Measurements from ENCODE around the gene C19orf73. TPM values are rescaled to one million over a fixed set of nuclear protein-coding genes. Genes with fewer than 3 reads are reported as not detected.

Gene C19orf73
- total and polyA plus RNA-seq, 9 of the 15 experiments (the other 6 are each of a cell fraction or from before 2014, with no cell fraction given) = 0.08 to 7.4 (median 1.4) TPM

GRCh38 chr19:49145573-49146407 lies 26.8 kb upstream of the C19orf73 start (continued):
- TF ChIP-seq, protein P1, sequence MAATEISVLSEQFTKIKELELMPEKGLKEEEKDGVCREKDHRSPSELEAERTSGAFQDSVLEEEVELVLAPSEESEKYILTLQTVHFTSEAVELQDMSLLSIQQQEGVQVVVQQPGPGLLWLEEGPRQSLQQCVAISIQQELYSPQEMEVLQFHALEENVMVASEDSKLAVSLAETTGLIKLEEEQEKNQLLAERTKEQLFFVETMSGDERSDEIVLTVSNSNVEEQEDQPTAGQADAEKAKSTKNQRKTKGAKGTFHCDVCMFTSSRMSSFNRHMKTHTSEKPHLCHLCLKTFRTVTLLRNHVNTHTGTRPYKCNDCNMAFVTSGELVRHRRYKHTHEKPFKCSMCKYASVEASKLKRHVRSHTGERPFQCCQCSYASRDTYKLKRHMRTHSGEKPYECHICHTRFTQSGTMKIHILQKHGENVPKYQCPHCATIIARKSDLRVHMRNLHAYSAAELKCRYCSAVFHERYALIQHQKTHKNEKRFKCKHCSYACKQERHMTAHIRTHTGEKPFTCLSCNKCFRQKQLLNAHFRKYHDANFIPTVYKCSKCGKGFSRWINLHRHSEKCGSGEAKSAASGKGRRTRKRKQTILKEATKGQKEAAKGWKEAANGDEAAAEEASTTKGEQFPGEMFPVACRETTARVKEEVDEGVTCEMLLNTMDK (IDR thresholded peaks at IDR 0.05; ENCODE audit: borderline replicate concordance, insufficient read depth, low read depth, low read length, poor library complexity, severe bottlenecking) = peak; percentile 79
- TF ChIP-seq BRD4 (IDR thresholded peaks at IDR 0.05) (no peak), MEF2D (tag; conservative IDR thresholded peaks at IDR 0.05; ENCODE audit: low read depth) (0 out of 2 replicates have a peak, but pooled peaks have one; percentile 16), NR1H2 (CRISPR knock-in tag; IDR thresholded peaks at IDR 0.05) (no peak), KDM1A (IDR thresholded peaks at IDR 0.05) (peak in 1 of 2 experiments; percentile 28; a peak in 1 of 4 replicates), SNIP1 (IDR thresholded peaks at IDR 0.05; ENCODE audit: low read depth) (no peak), PRPF4 (IDR thresholded peaks at IDR 0.05; ENCODE audit: insufficient read depth, low read depth, low read length, poor library complexity, severe bottlenecking) (no peak), HNRNPL (IDR thresholded peaks at IDR 0.05; ENCODE audit: low read depth, low read length) (no peak), RBBP5 (IDR thresholded peaks at IDR 0.05; ENCODE audit: borderline replicate concordance, insufficient read depth, low read length, poor library complexity, severe bottlenecking) (peak; percentile 6), SIN3A (IDR thresholded peaks at IDR 0.05; ENCODE audit: borderline replicate concordance in 2 of 2, control insufficient read depth in 1 of 2, low read depth in 2 of 2, low read length in 2 of 2) (0 out of 4 replicates have a peak, but pooled peaks have one; percentile 39 to 64), ZMIZ1 (IDR thresholded peaks at IDR 0.05; ENCODE audit: low read depth in 2 of 2, low read length in 2 of 2) (peak in 1 of 2 experiments; percentile 38; a peak in 1 of 4 replicates)
- TF ChIP-seq, protein P2, sequence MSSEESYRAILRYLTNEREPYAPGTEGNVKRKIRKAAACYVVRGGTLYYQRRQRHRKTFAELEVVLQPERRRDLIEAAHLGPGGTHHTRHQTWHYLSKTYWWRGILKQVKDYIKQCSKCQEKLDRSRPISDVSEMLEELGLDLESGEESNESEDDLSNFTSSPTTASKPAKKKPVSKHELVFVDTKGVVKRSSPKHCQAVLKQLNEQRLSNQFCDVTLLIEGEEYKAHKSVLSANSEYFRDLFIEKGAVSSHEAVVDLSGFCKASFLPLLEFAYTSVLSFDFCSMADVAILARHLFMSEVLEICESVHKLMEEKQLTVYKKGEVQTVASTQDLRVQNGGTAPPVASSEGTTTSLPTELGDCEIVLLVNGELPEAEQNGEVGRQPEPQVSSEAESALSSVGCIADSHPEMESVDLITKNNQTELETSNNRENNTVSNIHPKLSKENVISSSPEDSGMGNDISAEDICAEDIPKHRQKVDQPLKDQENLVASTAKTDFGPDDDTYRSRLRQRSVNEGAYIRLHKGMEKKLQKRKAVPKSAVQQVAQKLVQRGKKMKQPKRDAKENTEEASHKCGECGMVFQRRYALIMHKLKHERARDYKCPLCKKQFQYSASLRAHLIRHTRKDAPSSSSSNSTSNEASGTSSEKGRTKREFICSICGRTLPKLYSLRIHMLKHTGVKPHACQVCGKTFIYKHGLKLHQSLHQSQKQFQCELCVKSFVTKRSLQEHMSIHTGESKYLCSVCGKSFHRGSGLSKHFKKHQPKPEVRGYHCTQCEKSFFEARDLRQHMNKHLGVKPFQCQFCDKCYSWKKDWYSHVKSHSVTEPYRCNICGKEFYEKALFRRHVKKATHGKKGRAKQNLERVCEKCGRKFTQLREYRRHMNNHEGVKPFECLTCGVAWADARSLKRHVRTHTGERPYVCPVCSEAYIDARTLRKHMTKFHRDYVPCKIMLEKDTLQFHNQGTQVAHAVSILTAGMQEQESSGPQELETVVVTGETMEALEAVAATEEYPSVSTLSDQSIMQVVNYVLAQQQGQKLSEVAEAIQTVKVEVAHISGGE (CRISPR knock-in tag; IDR thresholded peaks at IDR 0.05) = no peak

Measured in K562 (cell line).